Endothelial cell of umbilical vein (primary cell): Measurements from ENCODE around the gene KCND2. TPM values are rescaled to one million over a fixed set of nuclear protein-coding genes. Genes with fewer than 3 reads are reported as not detected.

Experiments used
- BruUV-seq: library from RNA; stranded (reverse); fragments of 400-500 nt; replicated peaks from 2 replicates; lab custom pipeline; 2021; lab: Mats Ljungman, UMichigan
- CTCF ChIA-PET: fragments of 300-600, 350-600 bp; sonication (Branson Sonifier 250); formaldehyde crosslinking; loops from one replicate; lab custom pipeline; 2021; ENCODE audit warnings: antibody characterized with exemption, inconsistent platforms; lab: Charles Lee
- POLR2A ChIA-PET: fragments of 300-600, 350-600 bp; sonication (Branson Sonifier 250); formaldehyde crosslinking; loops from one replicate; lab custom pipeline; 2021; ENCODE audit warnings: antibody characterized with exemption, inconsistent platforms; lab: Charles Lee
- DNase-seq: peaks from one replicate; pipeline ENCODE4 v3.0.0-alpha.2; 2011; ENCODE audit warnings: low read depth, low spot score
- FAIRE-seq: peaks from 2 replicates; lab custom pipeline; 2011; peaks lifted over from hg19 to GRCh38; lab: Jason Lieb, UNC
- H2AFZ ChIP-seq: 2 replicates; pipeline ENCODE4 v1.6.0; 2012; ENCODE audit warnings: low read depth, low read length, control low read depth, inconsistent platforms
- H3K27ac ChIP-seq: 2 replicates; pipeline ENCODE4 v1.5.1; 2011; ENCODE audit warnings: low read depth, mild to moderate bottlenecking, control low read depth, low read length, moderate library complexity; ENCODE audit not compliant: insufficient read depth
- H3K27me3 ChIP-seq, 2 experiments: 2 replicates each; pipeline versions ENCODE4 v1.6.0 to v1.6.1; 2011; ENCODE audit warnings: low read length in 2 of 2, mixed read lengths in 1 of 2; ENCODE audit not compliant: control insufficient read depth in 2 of 2, insufficient read depth in 2 of 2
- H3K36me3 ChIP-seq, 2 experiments: 2 replicates in 1 of 2; 3 replicates in 1 of 2; pipeline ENCODE4 v1.5.1; 2011; ENCODE audit warnings: low read length in 2 of 2, mild to moderate bottlenecking in 1 of 2, moderate library complexity in 1 of 2; ENCODE audit not compliant: control insufficient read depth in 2 of 2, insufficient read depth in 2 of 2; ENCODE audit errors: extremely low read depth in 1 of 2
- H3K4me1 ChIP-seq: 3 replicates; pipeline ENCODE4 v1.5.1; 2011; ENCODE audit warnings: mild to moderate bottlenecking, low read length; ENCODE audit not compliant: control insufficient read depth, insufficient read depth; ENCODE audit errors: extremely low read depth
- H3K4me2 ChIP-seq: 2 replicates; pipeline ENCODE4 v1.6.1; 2011; ENCODE audit warnings: low read length, control low read depth, mixed read lengths; ENCODE audit not compliant: insufficient read depth
- H3K4me3 ChIP-seq, 3 experiments: fragments of 200-600 bp in 1 of 3; sonication (generic), shearing (Covaris generic) in 1 of 3; replicated peaks in 1 of 3; 2 replicates each; pipeline ENCODE4 v1.5.1; 2011 to 2016; ENCODE audit warnings: control low read depth in 3 of 3, low read length in 3 of 3, mild to moderate bottlenecking in 2 of 3, inconsistent platforms in 1 of 3, low read depth in 1 of 3, moderate library complexity in 1 of 3; ENCODE audit not compliant: insufficient read depth in 1 of 3
- H3K79me2 ChIP-seq: 2 replicates; pipeline ENCODE4 v1.6.0; 2012; ENCODE audit warnings: low read length, inconsistent platforms; ENCODE audit not compliant: control insufficient read depth, insufficient read depth
- H3K9ac ChIP-seq: replicated peaks from 2 replicates; pipeline ENCODE3; 2011; ENCODE audit warnings: low read length, control low read depth; ENCODE audit not compliant: insufficient read depth; ENCODE audit errors: extremely low read depth
- H3K9me1 ChIP-seq: replicated peaks from 3 replicates; pipeline ENCODE4 v1.6.0; 2011; ENCODE audit warnings: mild to moderate bottlenecking, low read length; ENCODE audit not compliant: control insufficient read depth, insufficient read depth; ENCODE audit errors: extremely low read depth
- H3K9me3 ChIP-seq: replicated peaks from 2 replicates; pipeline ENCODE4 v1.5.1; 2012; ENCODE audit warnings: low read length, inconsistent platforms; ENCODE audit not compliant: control insufficient read depth, insufficient read depth
- H4K20me1 ChIP-seq: replicated peaks from 2 replicates; pipeline ENCODE3; 2011; ENCODE audit warnings: mild to moderate bottlenecking, low read length; ENCODE audit not compliant: control insufficient read depth, insufficient read depth; ENCODE audit errors: extremely low read depth
- CTCF ChIP-seq, 2 donors: IDR thresholded peaks; 1 replicate in 1 of 2; 2 replicates in 1 of 2; pipeline ENCODE4 v1.5.1; 2011; ENCODE audit warnings: low read length in 2 of 2, mild to moderate bottlenecking in 2 of 2, moderate library complexity in 2 of 2, control low read depth in 1 of 2, inconsistent platforms in 1 of 2, low read depth in 1 of 2; ENCODE audit not compliant: insufficient read depth in 1 of 2; ENCODE audit errors: extremely low read depth in 1 of 2
- EZH2 ChIP-seq: IDR thresholded peaks from 2 replicates; pipeline ENCODE4 v1.6.1; 2012; ENCODE audit warnings: borderline replicate concordance, low read depth, mild to moderate bottlenecking, moderate library complexity, low read length, inconsistent platforms; ENCODE audit not compliant: severe bottlenecking
- FOS ChIP-seq: IDR thresholded peaks from 2 replicates; pipeline ENCODE4 v1.6.1; 2011; ENCODE audit warnings: mild to moderate bottlenecking, low read length, moderate library complexity, borderline replicate concordance; ENCODE audit not compliant: insufficient read depth
- GATA2 ChIP-seq: IDR thresholded peaks from 2 replicates; pipeline ENCODE4 v1.7.0; 2011; ENCODE audit warnings: low read depth, mild to moderate bottlenecking, moderate library complexity, mixed read lengths, low read length; ENCODE audit not compliant: insufficient read length, insufficient read depth
- JUN ChIP-seq: IDR thresholded peaks from 2 replicates; pipeline ENCODE4 v1.6.1; 2011; ENCODE audit warnings: borderline replicate concordance, low read depth; ENCODE audit not compliant: insufficient read length, insufficient read depth
- MAX ChIP-seq: IDR thresholded peaks from 2 replicates; pipeline ENCODE4 v1.6.1; 2011; ENCODE audit not compliant: insufficient read depth, insufficient read length
- MYC ChIP-seq: IDR thresholded peaks from one replicate; pipeline ENCODE4 v1.6.1; 2011; ENCODE audit warnings: mild to moderate bottlenecking, low read depth, low read length
- POLR2A ChIP-seq: IDR thresholded peaks from 2 replicates; pipeline ENCODE4 v1.6.1; 2012; ENCODE audit warnings: low read depth, mild to moderate bottlenecking, control low read depth, low read length
- POLR2AphosphoS5 ChIP-seq: IDR thresholded peaks from 2 replicates; pipeline ENCODE4 v1.6.1; 2012; ENCODE audit warnings: low read depth, mild to moderate bottlenecking, control low read depth, low read length, moderate library complexity; ENCODE audit not compliant: insufficient read depth
- dilution Hi-C: fragments of 300-500 bp; cut with MboI; formaldehyde crosslinking; loops from one replicate; pipeline ENCODE4 v1.15.0; 2019; ENCODE audit warnings: low sequenced_read_pairs; ENCODE audit not compliant: extremely low pct_ligation_motif_present
- intact Hi-C: fragments of 100-400 bp; cut with micrococcal nuclease; formaldehyde crosslinking; loops from one replicate; pipeline ENCODE4 v1.10.0; 2022
- polyA plus RNA-seq, 4 experiments: library from polyadenylated mRNA; depleted of rRNA in 3 of 4; stranded (reverse) in 3 of 4; unstranded in 1 of 4; fragments of >200 nt; gene quantifications; 2 replicates each; pipeline versions ENCODE4 v1.2.1 to v1.2.3, GENCODE V29; 2011 to 2012; ENCODE audit warnings: missing spikeins in 1 of 4
- total RNA-seq: library from RNA; stranded (reverse); gene quantifications from 2 replicates; pipeline ENCODE4 v1.2.3, GENCODE V29; 2021

Gene KCND2
- total and polyA plus RNA-seq, 2 donors (not counting 3 experiments of a cell fraction or from before 2014, with no cell fraction given): not detected

GRCh38 chr7:120512701-120513100 is 239.7 kb downstream of the KCND2 start:
- Histone ChIP-seq H3K9me3 (no peaks in the 10 kb centered on the region), H2AFZ (no peak overlapping the region), H3K27ac (no peak overlapping the region), H3K36me3 (no peaks in the 10 kb centered on the region), H3K4me2 (no peak overlapping the region), H3K9me1 (no peaks in the 10 kb centered on the region), H3K27me3 (no peaks in the 10 kb centered on the region), H3K4me3 (no peak overlapping the region), H4K20me1 (no peaks in the 10 kb centered on the region), H3K9ac (no peak overlapping the region), H3K79me2 (no peaks in the 10 kb centered on the region), H3K4me1 (no peaks in the 10 kb centered on the region)
- POLR2A ChIA-PET: no interaction called here
- dilution Hi-C loops: no loop called here
- intact Hi-C loops: no loop called here
- DNase-seq (no peak), FAIRE-seq (no peak)
- TF ChIP-seq POLR2AphosphoS5 (no peak), GATA2 (no peak), MYC (no peak), EZH2 (no peak), MAX (no peak), CTCF (IDR thresholded peaks at IDR 0.05; ENCODE audit: extremely low read depth in 1 of 2, insufficient read depth in 1 of 2, low read depth in 1 of 2, low read length in 2 of 2) (no peak), POLR2A (no peak), JUN (no peak), FOS (no peak)
- no TSS peak for BruUV-seq
- CTCF ChIA-PET: interaction anchor here (0.9 to 1.0 kb wide), 2 partner anchors 9 to 12 kb away, joined by 3 to 4 read pairs; no protein-coding TSS in a partner anchor
